Smooth muscle cell (in vitro differentiated cells): Measurements from ENCODE around the gene POLR3GL. TPM values are rescaled to one million over a fixed set of nuclear protein-coding genes. Genes with fewer than 3 reads are reported as not detected.

Experiments used
- DNase-seq: peaks from one replicate; lab custom pipeline; 2025; ENCODE audit not compliant: unreplicated experiment; lab: John Stamatoyannopoulos, UW
- H2AFZ ChIP-seq: fragments of 200-600 bp; sonication (generic); 2 replicates; pipeline ENCODE4 v1.6.0; 2016; ENCODE audit warnings: antibody characterized with exemption, low read depth, mild to moderate bottlenecking
- H3F3A ChIP-seq: fragments of 200-600 bp; sonication (generic); 2 replicates; pipeline ENCODE4 v1.6.0; 2017; ENCODE audit warnings: antibody characterized with exemption, low read depth
- H3K27ac ChIP-seq: fragments of 200-600 bp; sonication (generic); 2 replicates; pipeline ENCODE4 v1.5.1; 2016; ENCODE audit warnings: low read depth, mild to moderate bottlenecking
- H3K27me3 ChIP-seq: fragments of 200-600 bp; sonication (generic); 2 replicates; pipeline ENCODE4 v1.6.1; 2016; ENCODE audit warnings: low read depth, mild to moderate bottlenecking
- H3K36me3 ChIP-seq: fragments of 200-600 bp; sonication (generic); 2 replicates; pipeline ENCODE4 v1.5.1; 2016; ENCODE audit warnings: low read depth
- H3K4me1 ChIP-seq: fragments of 200-600 bp; sonication (generic); 2 replicates; pipeline ENCODE4 v1.5.1; 2016; ENCODE audit warnings: low read depth
- H3K4me2 ChIP-seq: fragments of 200-600 bp; sonication (generic); 2 replicates; pipeline ENCODE4 v1.6.0; 2016; ENCODE audit warnings: mild to moderate bottlenecking
- H3K4me3 ChIP-seq: fragments of 200-600 bp; sonication (generic); 2 replicates; pipeline ENCODE4 v1.5.1; 2016; ENCODE audit warnings: mild to moderate bottlenecking
- H3K79me2 ChIP-seq: fragments of 200-600 bp; sonication (generic); 2 replicates; pipeline ENCODE4 v1.6.0; 2016; ENCODE audit warnings: low read depth, mild to moderate bottlenecking
- H3K9ac ChIP-seq: fragments of 200-600 bp; sonication (generic); 2 replicates; pipeline ENCODE4 v1.6.0; 2016; ENCODE audit warnings: low read depth
- H3K9me3 ChIP-seq: fragments of 200-600 bp; sonication (generic); replicated peaks from 2 replicates; pipeline ENCODE4 v1.5.1; 2016; ENCODE audit warnings: low read depth
- H4K20me1 ChIP-seq: fragments of 200-600 bp; sonication (generic); 2 replicates; pipeline ENCODE4 v1.6.0; 2016; ENCODE audit warnings: low read depth
- CTCF ChIP-seq: fragments of 200-600 bp; sonication (generic); IDR thresholded peaks from 2 replicates; pipeline ENCODE4 v1.5.1; 2017; ENCODE audit warnings: borderline replicate concordance, mild to moderate bottlenecking, antibody characterized with exemption; ENCODE audit not compliant: insufficient read depth, poor library complexity, severe bottlenecking
- WGBS: methylation state at CpG from one replicate; pipeline ENCODE4 v1.1.7; 2016; ENCODE audit warnings: low lambda C conversion rate; 5-methylcytosine and 5-hydroxymethylcytosine counted together
- polyA plus RNA-seq: library from polyadenylated mRNA; unstranded; fragments of >200 nt; fragmentation: Nextera tagmentation; extraction: Ambion mirVana; gene quantifications from 2 replicates; pipeline ENCODE4 v1.2.1, GENCODE V29; 2016
- total RNA-seq: library from RNA; depleted of rRNA; stranded (reverse); fragments of >200 nt; gene quantifications from 2 replicates; pipeline ENCODE4 v1.2.3, GENCODE V29; 2014

Gene POLR3GL
- total and polyA plus RNA-seq, 2 experiments from 2014 or later = 22.2 to 33.6 TPM

- DNase-seq = no peak
- Histone ChIP-seq H3K27me3 (no peaks in the 10 kb centered on the region), H3K27ac (peak overlapping the region; percentile 59), H2AFZ (peak overlapping the region; percentile 70), H3K79me2 (peaks cover 36% of the 10 kb centered on the region), H3K4me1 (peaks cover 30% of the 10 kb centered on the region), H3K9ac (no peak overlapping the region), H4K20me1 (peaks cover 37% of the 10 kb centered on the region), H3K4me2 (peak overlapping the region; percentile 93), H3K4me3 (peak overlapping the region; percentile 82), H3K36me3 (no peaks in the 10 kb centered on the region), H3K9me3 (no peaks in the 10 kb centered on the region), H3F3A (peaks cover 28% of the 10 kb centered on the region)
- WGBS = 55% methylated on average over 3 of the region's 3 CpGs
- no peak for TF ChIP-seq CTCF
These were observed 33.2 kb downstream of the POLR3GL start for GRCh38 chr1:145997718-145998023.

- peaks cover 10% of the 10 kb centered on the region for H3F3A ChIP-seq
- H3K79me2 ChIP-seq = peaks cover 19% of the 10 kb centered on the region
- H3K27ac ChIP-seq = no peak overlapping the region
- no peak for DNase-seq
- H3K9ac ChIP-seq = no peak overlapping the region
- no peaks in the 10 kb centered on the region for H3K27me3 ChIP-seq
- H3K4me1 ChIP-seq = peaks cover 14% of the 10 kb centered on the region
- H2AFZ ChIP-seq = peak overlapping the region; percentile 16
- peaks cover 19% of the 10 kb centered on the region for H4K20me1 ChIP-seq
- 78% methylated on average over 5 of the region's 5 CpGs for WGBS
- no peaks in the 10 kb centered on the region for H3K36me3 ChIP-seq
- H3K9me3 ChIP-seq = no peaks in the 10 kb centered on the region
- no peak overlapping the region for H3K4me2 ChIP-seq
- TF ChIP-seq CTCF = no peak
- H3K4me3 ChIP-seq = no peak overlapping the region
These were observed 35.0 kb downstream of the POLR3GL start for GRCh38 chr1:145999321-146000024.

GRCh38 chr1:146001709-146002108 is 37.2 kb downstream of the POLR3GL start:
- DNase-seq = no peak
- 73% methylated on average over 2 of the region's 2 CpGs for WGBS
- Histone ChIP-seq H2AFZ (no peak overlapping the region), H4K20me1 (no peaks in the 10 kb centered on the region), H3K4me1 (peaks cover 11% of the 10 kb centered on the region), H3K27ac (no peak overlapping the region), H3K4me3 (no peak overlapping the region), H3K27me3 (no peaks in the 10 kb centered on the region), H3K4me2 (no peak overlapping the region), H3F3A (peaks cover 6% of the 10 kb centered on the region), H3K79me2 (no peaks in the 10 kb centered on the region), H3K9ac (no peak overlapping the region), H3K9me3 (no peaks in the 10 kb centered on the region), H3K36me3 (no peaks in the 10 kb centered on the region)
- no peak for TF ChIP-seq CTCF

- Histone ChIP-seq H3F3A (no peaks in the 10 kb centered on the region), H4K20me1 (no peaks in the 10 kb centered on the region), H3K27me3 (no peaks in the 10 kb centered on the region), H3K4me1 (no peaks in the 10 kb centered on the region), H3K9me3 (no peaks in the 10 kb centered on the region), H3K4me3 (no peak overlapping the region), H3K79me2 (no peaks in the 10 kb centered on the region), H3K27ac (no peak overlapping the region), H2AFZ (no peak overlapping the region), H3K4me2 (no peak overlapping the region), H3K9ac (no peak overlapping the region), H3K36me3 (no peaks in the 10 kb centered on the region)
- no peak for DNase-seq
- no peak for TF ChIP-seq CTCF
- 88% methylated on average over 8 of the region's 8 CpGs for WGBS
These were observed 43.1 kb downstream of the POLR3GL start for GRCh38 chr1:146007489-146008133.
